Osteocyte (in vitro differentiated cells): ENCODE measurements around the gene NRN1L. TPM values are rescaled to one million over a fixed set of nuclear protein-coding genes. Genes with fewer than 3 reads are reported as not detected.

Experiments used
- DNase-seq: peaks from one replicate; pipeline ENCODE4 v3.0.0; 2021; ENCODE audit warnings: mixed read lengths; ENCODE audit not compliant: unreplicated experiment; ENCODE audit errors: extremely low spot score
- H3K27ac Mint-ChIP-seq: one replicate; pipeline ENCODE4 v1.8.0; 2021; ENCODE audit warnings: mild to moderate bottlenecking, mixed read lengths; ENCODE audit not compliant: unreplicated experiment
- H3K27me3 Mint-ChIP-seq: one replicate; pipeline ENCODE4 v1.8.0; 2021; ENCODE audit warnings: mixed read lengths; ENCODE audit not compliant: unreplicated experiment
- H3K36me3 Mint-ChIP-seq: one replicate; pipeline ENCODE4 v1.8.0; 2021; ENCODE audit warnings: mixed read lengths; ENCODE audit not compliant: unreplicated experiment
- H3K4me1 Mint-ChIP-seq: one replicate; pipeline ENCODE4 v1.8.0; 2021; ENCODE audit warnings: mixed read lengths; ENCODE audit not compliant: unreplicated experiment
- H3K4me3 Mint-ChIP-seq: one replicate; pipeline ENCODE4 v1.8.0; 2021; ENCODE audit warnings: mild to moderate bottlenecking, moderate library complexity, mixed read lengths; ENCODE audit not compliant: unreplicated experiment
- H3K9me3 Mint-ChIP-seq: one replicate; pipeline ENCODE4 v1.8.0; 2021; ENCODE audit warnings: mixed read lengths; ENCODE audit not compliant: unreplicated experiment
- CTCF ChIP-seq: fragments of 200-600 bp; sonication (generic); IDR thresholded peaks from 2 replicates; pipeline ENCODE4 v1.5.0; 2021; ENCODE audit warnings: antibody characterized with exemption, mild to moderate bottlenecking, moderate library complexity
- total RNA-seq: library from RNA; stranded (reverse); gene quantifications from 2 replicates; pipeline ENCODE4 v1.2.1, GENCODE V29; 2021

NRN1L gene
- total RNA-seq, 1 donor from 2014 or later: 1.5 TPM

GRCh38 chr16:67856927-67857546 is 27.6 kb upstream of the NRN1L start:
- H3K27me3 Mint-ChIP-seq: no peaks in the 10 kb centered on the region
- H3K27ac Mint-ChIP-seq: peak overlapping the region; percentile 87
- H3K4me3 Mint-ChIP-seq: no peak overlapping the region
- H3K36me3 Mint-ChIP-seq: peaks cover 6% of the 10 kb centered on the region
- DNase-seq: no peak
- no peak for TF ChIP-seq CTCF
- no peaks in the 10 kb centered on the region for H3K9me3 Mint-ChIP-seq
- peaks cover 36% of the 10 kb centered on the region for H3K4me1 Mint-ChIP-seq

- no peak for TF ChIP-seq CTCF
- no peak for DNase-seq
- no peaks in the 10 kb centered on the region for H3K9me3 Mint-ChIP-seq
- H3K4me3 Mint-ChIP-seq: no peak overlapping the region
- H3K27me3 Mint-ChIP-seq: no peaks in the 10 kb centered on the region
- peaks cover 6% of the 10 kb centered on the region for H3K36me3 Mint-ChIP-seq
- H3K27ac Mint-ChIP-seq: peak overlapping the region; percentile 87
- H3K4me1 Mint-ChIP-seq: peaks cover 39% of the 10 kb centered on the region
These were observed 27.0 kb upstream of the NRN1L start for GRCh38 chr16:67857547-67858233.

GRCh38 chr16:67858500-67858899 is 26.2 kb upstream of the NRN1L start:
- peaks cover 47% of the 10 kb centered on the region for H3K4me1 Mint-ChIP-seq
- peaks cover 6% of the 10 kb centered on the region for H3K36me3 Mint-ChIP-seq
- TF ChIP-seq CTCF: no peak
- no peak for DNase-seq
- peak overlapping the region; percentile 87 for H3K27ac Mint-ChIP-seq
- no peak overlapping the region for H3K4me3 Mint-ChIP-seq
- no peaks in the 10 kb centered on the region for H3K9me3 Mint-ChIP-seq
- H3K27me3 Mint-ChIP-seq: no peaks in the 10 kb centered on the region

- H3K9me3 Mint-ChIP-seq: no peaks in the 10 kb centered on the region
- peaks cover 41% of the 10 kb centered on the region for H3K4me1 Mint-ChIP-seq
- H3K36me3 Mint-ChIP-seq: peaks cover 9% of the 10 kb centered on the region
- no peak for TF ChIP-seq CTCF
- no peaks in the 10 kb centered on the region for H3K27me3 Mint-ChIP-seq
- peak overlapping the region; percentile 64 for H3K27ac Mint-ChIP-seq
- H3K4me3 Mint-ChIP-seq: no peak overlapping the region
- no peak for DNase-seq
These were observed 23.9 kb upstream of the NRN1L start for GRCh38 chr16:67860589-67861398.

- no peaks in the 10 kb centered on the region for H3K27me3 Mint-ChIP-seq
- DNase-seq: no peak
- peaks cover 12% of the 10 kb centered on the region for H3K36me3 Mint-ChIP-seq
- H3K4me1 Mint-ChIP-seq: peaks cover 38% of the 10 kb centered on the region
- TF ChIP-seq CTCF: no peak
- H3K4me3 Mint-ChIP-seq: no peak overlapping the region
- no peaks in the 10 kb centered on the region for H3K9me3 Mint-ChIP-seq
- peak overlapping the region; percentile 68 for H3K27ac Mint-ChIP-seq
These were observed 22.8 kb upstream of the NRN1L start for GRCh38 chr16:67861877-67862276.
